Left forelimb (tissue), 1 donor: ENCODE data around the gene TTLL10.
A peak's percentile ranks its signal among the peaks of the same experiment; 100 is the strongest.

ENCODE experiments used
- DNase-seq: peaks from one replicate; pipeline ENCODE4 v3.0.0-alpha.2; 2018; ENCODE audit warnings: low spot score

The TTLL10 gene

DNA sequence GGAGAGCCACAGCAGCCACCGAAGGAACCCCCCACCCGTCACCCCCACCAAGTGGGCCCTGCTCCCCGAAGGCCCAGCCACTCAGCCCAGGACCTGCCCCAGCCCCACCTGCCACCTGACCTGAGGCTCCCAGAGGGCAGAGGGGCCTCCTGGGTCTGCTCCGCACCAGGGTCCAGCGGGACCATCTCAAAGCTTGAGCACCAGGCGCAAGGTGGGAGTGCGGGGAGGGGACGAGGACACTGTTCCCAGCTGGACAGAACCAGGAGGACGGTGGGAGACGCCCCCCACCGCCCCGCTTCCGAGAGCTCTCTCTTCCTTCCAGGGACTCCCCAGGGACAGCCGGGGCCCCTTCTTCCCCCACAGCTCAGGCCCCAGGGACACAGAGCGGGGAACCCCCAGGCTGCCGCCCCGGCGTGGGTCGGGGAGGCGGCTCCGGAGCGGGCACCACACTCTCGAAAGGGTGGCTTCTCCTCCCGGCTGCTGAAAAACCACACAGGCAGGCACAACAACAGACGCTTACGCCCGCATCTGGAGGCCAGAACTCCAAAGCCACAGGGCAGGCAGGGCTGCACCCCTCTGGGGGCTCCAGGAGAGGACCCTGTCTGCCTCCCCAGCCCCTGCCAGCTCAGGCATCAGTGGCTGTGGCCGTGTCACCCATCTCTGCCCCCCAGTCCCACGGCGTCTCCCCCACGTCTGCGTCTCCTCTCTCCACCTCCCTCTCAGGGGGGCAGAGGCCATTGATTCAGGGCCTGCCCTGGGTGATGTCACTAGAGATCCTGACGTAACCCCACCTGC, 1.9 kb upstream of the TTLL10 start:
- DNase-seq, result peak; percentile 58

DNA sequence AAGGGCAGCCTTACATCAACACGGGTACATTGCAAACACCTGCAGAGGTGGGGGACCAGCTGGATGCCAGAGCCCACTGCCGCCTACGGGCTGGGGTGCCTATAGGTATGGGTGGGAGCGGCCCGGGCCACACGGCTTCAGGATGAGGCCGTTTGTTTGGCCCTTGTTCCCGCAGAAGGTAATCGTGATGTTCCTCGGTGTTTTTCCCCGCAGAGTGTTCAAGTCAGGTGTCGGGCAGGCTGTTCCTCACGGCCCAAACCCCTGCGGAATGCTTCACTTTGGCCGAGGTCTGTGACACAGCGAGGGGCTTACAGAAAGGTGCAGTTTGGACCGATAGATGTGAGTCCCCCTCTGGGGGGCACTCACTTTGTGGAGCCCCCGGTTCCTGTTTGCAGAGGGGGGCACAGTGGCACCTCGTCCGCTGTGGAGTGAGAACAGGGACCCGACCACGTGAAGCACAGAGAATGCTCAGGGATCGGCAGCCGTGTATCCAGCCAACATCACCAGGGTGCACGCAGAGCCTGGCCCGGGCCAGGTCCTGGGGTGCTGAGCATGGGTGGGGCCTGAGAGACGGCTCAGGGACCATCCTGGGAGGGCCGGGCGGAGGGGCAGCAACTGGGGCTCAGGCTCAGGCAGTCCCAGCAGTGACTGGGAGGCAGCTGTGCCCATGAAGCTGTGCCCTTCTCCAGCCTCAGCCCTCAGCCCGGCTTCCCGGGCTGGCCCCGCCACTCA, 453 bp upstream of the TTLL10 start:
- peak; percentile 47 for DNase-seq

DNA sequence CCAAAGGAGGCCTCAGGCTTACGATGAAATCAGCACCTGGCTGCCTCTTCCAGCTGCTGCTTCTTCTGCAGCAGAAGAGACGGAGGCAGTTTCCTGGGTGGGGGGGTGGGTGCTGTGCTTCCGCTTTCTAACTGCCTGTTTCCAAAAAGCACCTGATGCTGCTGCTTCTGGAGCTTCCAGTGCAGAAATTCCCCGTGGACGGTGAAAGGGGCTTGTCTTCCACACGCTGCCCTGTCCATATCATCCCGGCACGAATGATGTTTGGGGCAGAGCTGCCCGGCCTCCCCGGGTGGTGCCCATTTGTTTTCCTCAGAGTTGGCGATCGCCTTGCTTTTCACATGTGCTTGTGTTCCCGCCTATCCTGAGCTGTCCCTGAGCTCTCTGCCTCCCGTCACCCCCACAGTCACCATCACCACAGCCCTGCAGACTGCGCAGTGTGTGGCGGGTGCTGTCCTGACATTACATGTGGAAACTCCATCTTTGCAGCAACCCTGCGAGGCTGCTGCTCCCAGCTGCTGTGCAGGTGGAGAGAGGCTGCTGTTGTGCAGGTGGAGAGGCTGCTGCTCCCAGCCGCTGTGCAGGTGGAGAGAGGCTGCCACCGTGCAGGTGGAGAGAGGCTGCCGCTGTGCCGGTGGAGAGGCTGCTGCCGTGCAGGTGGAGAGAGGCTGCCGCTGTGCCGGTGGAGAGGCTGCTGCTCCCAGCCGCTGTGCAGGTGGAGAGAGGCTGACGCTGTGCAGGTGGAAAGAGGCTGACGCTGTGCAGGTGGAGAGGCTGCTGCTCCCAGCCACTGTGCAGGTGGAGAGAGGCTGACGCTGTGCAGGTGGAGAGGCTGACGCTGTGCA, 1.8 kb downstream of the TTLL10 start:
- peak; percentile 52 for DNase-seq

DNA sequence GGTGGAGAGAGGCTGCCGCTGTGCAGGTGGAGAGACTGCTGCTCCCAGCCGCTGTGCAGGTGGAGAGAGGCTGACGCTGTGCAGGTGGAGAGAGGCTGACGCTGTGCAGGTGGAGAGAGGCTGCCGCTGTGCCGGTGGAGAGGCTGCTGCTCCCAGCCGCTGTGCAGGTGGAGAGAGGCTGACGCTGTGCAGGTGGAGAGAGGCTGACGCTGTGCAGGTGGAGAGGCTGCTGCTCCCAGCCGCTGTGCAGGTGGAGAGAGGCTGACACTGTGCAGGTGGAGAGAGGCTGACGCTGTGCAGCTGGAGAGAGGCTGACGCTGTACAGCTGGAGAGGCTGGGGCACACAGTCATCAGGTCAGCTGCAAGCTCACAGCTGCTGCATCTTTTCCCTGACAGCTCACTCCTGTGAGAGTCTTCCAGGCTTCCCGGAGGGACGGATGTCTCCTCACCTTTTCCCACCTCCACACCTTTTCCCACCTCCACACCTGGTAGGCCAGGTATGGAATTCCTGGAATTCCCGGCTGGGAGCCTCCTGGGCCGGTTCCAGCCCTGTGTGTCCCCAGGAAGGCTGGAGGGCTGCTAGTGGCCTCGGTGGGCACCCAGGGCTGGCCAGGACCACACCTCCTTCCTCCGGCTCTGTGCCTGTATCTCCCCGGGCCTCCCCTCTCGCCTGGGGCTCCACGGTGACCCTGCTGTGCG, 2.5 kb downstream of the TTLL10 start:
- peak; percentile 57 for DNase-seq

DNA sequence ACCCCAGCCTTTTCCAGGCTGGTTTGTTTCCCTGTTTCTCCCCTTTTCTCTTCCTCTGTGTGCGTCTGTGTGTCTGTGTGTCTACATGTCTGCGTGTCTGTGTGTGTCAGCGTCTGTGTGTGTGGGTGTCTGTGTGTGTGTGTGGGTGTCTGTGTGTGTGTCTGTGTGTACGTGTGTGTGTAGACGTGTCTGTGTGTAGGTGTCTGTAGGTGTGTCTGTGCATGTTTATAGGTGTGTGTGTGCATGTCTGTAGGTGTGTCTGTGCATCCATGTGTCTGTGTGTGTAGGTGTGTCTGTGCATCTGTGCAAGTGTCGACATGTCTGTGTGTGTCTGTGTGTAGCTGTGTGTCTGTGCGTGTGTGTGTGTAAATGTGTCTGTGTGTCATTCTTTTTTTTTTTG, 3.3 kb downstream of the TTLL10 start:
- DNase-seq, result no peak

DNA sequence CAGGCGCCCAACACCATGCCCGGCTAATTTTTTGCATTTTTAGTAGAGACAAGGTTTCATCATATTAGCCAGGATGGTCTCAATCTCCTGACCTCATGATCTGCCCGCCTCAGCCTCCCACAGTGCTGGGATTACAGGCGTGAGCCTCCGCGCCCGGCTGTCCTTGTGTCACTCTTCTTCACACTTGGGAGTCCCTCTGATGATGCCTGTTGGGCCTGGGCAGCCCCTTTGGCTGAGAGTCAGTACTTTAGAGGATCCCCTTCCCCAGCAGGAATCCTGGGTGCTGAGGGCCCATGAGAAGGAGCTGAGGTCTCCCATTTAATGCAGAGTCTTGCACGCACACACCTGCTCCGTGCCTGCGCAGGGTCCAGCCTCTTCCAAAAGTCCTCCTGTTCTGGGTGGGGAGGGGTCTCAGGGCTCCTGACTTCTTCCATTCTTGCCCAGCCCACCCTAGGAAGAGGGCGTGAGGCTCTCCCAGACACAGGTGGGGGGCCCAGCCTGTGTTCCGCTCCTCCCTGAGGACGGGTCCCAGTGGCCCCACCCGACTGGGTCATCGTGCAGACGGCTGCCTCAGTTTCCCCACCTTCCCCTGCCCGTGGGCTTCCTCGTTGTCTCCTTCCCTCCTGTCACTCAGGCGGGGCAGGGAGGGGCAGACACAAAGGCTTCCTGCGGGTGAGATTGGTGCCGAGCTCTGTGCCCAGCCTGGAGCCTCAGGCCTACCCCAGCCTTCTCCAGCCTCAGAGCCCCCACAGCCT, 3.9 kb downstream of the TTLL10 start:
- DNase-seq, result no peak

DNA sequence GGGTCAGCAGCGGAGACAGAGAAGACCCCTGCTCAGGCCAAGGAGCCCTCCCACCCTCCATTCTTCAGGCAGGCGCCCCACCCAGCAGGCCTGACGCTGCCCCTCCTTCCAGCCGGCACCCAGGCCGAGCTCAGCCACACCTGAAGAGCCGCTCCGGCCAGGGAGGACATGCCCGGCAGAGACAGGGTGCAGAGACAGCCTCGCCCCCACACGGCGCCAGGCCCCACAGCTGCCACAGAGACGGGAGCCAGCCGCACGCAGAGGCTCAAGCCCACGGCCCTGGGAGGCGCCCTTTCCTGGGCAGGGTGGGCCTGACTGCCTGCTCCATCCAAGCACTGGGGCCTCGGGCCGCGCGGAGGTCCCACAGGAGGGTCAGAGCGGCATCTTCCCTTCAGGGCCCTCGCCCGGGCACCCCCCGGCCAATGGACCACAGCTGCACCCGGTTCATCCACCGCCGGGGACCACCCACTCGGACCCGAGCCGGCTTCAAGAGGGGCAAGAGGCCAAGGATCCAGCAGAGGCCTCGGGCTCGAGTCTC, 5.2 kb downstream of the TTLL10 start:
- no peak for DNase-seq

DNA sequence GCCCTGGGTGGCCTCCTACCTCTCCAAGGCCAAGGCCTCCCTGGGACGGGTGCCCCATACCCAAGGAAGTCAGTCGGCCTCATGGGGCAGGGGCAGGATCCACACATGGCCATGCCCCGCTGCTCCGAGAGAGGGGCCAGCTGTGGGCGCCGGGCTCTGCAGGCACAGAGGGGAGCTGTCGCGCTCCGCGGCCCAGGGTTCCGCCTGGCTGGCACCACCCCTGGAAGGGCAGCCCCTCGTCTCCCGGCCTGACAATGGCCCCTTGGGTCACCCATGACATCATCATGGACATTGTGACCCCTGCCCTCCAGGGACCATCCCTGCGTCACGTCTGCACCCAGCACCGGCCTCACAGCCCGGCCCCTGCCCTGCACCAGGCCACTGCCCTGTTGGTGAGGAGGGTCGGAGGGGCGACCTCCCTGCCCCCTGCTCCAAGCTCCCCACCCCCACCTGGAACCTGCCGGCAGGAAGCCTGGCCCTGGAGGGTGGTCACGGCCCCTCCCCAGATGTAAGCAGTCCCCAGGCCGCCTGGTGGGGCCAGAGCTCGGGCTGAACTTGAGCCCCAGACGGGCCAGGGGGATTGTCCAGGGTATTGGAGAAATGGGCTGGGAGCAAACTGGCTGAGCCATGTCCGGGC, 5.8 kb downstream of the TTLL10 start:
- DNase-seq, result no peak

DNA sequence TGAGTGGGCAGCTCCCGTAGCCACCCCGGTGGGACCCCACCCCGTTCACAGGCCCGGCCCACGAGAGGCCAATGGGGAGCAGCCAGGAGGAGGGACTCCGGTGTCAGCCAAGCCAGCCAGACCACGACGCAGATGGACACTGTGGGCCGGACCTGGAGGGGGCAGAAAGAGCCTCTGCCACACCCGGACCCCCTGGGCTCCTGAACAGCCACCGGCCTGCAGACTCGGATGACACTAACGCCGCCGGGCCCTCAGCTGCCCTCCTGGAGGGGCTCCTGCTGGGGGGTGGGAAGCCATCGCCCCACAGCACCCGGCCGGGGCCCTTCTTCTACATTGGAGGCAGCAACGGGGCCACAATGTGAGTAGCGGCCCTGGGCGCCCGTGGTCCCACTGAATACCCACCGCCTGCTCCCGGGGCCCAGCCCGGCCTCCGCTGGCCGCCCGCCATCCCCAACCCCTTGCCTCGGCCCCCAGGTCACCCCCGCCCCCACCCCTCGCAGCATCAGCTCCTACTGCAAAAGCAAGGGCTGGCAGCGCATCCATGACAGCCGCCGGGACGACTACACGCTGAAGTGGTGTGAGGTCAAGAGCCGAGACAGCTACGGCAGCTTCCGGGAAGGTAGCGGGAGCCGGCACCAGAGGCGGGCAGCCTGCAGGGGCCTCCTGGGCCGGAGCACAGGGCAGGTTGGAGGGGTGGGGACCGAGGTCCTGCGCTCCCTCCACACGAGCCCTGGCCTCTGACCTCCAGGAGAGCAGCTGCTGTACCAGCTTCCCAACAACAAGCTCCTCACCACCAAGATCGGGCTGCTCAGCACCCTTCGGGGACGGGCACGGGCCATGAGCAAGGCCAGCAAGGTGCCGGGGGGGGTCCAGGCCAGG, 6.5 kb downstream of the TTLL10 start:
- no peak for DNase-seq

DNA sequence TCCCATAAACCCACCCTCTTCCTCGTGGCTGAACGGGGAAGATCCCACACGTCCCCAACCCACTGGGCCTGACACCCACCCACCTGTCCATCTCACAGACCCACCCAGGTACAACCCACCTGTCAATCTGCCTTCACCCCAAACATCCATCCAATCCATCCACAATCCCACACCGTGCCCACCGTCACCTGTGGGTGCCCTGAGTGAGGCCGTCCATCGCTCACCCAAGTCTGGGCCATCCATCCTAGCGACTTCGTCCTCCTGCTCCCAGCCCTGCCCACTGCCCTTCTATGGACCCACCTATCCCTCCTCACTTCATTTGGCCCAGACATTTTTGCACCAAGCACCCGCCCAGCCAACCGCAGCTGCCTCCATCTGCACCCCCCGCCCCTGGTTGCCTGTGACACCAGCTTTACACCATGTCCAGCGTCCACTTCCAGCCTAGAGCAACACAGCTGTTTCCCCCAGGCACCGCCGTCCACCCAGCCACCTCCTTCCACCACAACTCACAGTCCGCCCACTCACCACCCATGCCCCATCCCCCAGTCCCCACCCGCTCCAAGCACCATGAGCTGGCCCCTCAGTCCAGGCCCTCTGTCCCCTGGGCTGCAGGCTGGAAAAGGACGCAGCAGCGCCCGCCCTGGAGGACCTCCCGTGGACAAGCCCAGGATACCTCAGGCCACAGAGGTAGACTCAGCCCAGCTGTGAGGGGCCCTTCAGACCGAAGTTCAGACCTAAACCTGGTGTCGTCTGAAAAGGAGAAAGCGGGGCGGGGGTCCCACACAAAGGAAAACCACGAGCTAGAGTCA, 7.7 kb downstream of the TTLL10 start:
- no peak for DNase-seq

DNA sequence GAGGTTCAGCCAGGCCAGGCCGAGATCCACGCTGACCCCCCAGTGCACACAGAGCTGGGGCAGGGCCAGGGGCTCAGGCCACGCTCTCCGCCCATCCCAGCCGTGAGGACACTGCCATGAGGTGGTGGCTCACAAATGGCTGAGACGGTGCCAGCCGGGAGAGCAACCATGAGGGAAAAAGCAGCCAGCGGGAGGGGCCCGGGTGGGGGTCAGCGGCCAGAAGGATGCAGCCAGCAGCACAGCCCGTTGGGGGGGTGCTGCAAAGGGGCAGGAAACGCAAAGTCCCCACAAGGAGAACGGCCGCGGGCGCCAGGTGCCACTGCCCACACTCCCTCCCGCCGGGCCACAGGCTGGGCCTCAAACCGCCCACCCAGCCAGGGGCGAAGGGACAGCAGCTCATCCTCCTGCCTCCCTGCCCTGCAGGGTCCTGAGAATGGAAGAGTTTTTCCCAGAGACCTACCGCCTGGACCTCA, 8.3 kb downstream of the TTLL10 start:
- no peak for DNase-seq

DNA sequence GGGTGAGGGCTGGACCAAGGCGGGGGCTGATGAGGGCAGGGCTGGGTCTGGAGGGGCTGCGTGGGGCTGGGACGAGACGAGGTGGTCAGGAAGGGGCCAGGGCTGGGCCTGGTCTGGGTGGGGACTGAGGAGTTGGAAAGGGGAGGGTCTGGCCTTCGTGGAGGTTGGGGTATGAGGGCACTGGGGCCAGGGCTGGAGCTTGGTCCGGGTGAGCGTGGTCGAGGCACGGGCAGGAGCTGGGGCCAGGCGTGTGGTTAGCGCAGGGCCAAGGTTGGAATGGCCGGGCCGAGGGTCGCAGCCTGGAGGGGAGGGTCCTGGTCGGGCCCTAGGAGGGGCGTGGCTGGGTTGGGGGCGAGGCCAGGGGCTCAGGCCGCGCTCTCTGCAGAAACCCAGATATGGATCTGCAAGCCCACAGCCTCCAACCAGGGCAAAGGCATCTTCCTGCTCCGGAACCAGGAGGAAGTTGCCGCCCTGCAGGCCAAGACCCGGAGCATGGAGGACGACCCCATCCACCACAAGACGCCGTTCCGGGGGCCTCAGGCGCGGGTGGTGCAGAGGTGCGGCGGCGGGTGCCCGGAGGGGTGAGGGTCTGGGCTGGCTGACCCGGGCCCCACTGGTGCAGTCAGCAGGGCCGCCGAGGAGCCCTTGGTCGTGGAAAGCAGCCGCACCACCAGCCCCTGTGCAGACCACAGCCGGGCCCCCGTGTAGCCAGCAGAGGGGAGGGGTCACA, 9.0 kb downstream of the TTLL10 start:
- no peak for DNase-seq

DNA sequence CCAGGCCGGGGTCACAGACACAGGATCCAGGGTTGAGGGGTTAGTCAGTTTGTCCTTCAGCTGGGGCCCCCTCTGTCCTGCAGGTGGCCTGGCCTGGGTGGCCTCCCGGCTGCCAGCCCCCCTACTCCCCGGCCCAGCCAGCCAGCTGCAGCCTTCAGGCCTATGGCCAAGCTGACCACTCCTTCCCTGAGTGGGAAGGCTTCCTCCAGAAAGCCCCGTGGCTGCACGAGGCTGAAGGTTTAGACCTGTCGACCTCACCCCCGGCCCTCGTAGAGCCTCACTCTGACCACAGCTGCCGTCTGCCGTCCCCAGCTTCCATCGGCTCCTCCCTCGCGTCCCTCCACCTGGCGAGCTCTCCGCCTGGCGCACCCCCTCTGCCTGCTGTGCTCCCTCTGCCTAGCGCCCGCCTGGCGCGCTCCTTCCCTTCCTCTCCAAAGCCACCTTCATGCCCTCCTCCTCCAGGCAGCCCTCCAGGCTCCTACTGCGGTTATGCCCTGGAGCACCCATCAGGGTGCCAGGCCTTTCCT, 9.6 kb downstream of the TTLL10 start:
- no peak for DNase-seq

DNA sequence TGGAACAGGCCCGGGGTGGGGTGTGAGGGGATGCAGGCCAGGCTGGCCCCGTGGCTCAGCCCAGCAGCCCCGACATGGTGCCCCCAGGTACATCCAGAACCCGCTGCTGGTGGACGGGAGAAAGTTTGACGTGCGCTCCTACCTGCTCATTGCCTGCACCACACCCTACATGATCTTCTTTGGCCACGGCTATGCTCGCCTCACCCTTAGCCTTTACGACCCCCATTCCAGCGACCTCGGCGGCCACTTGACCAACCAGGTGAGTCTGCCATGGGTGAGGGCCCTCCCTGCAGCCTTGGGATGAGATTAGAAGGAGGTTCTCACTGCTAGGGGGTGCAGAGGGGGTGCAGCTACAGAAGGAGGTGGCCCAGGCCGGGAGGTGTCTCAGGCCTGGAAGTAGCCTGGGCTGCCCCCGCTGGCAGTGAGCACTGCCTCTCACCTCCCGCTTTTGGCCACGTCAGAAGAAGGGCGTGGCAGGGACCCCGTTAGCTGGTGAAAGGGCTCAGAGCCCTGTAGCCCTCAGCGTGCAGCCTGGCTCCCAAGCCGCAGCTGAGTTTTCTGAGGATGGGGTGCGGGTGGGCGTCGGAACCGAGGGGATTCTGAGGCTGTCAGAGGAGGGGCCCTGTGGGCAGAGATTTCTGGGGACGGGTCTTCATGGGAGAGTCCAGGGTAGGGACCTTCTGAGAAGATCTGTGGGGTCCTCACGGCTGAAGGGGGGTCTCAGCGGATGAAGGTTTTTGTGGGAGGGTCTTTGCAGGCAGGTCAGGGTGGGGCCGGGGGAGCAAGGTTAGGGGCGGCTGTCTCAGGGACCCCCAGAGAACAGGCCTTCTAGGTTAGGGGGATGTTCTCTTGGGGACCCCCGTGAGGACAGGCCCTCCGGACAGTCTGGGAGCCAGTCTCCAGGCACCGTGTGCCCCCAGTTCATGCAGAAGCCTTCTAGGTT, 10.4 kb downstream of the TTLL10 start:
- no peak for DNase-seq

DNA sequence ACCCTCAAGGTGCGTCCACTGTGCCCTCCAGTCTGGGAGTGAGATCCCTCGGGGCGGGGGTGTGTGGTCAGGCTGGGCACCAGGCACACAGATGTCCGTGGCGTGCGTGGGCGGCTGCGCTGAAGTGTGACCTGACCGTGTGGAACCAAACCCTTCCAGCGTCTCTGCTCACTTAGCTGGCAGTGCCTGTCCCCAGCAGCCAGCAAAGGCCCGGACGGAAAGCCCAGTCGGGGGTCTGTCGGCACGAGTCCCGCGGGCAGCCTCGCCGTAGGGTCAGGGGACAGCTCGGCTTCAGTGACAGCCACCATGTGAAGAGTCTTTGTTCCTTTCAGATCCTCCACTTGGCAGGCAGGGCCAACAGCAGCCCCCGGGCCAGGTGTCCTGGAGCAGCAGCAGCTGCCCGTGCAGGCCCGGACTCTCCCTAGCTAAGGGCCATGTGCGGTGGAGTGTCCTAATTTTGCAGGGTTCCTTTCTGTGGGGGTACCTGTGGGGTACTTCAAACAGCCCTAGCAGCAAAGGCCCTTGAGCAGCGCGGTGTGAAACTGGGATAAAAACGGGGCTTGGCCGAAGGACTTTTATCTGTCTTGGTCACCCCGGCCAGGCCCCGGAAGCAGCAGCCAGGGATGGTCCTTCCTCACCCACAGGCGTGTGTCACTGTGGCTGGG, 11.6 kb downstream of the TTLL10 start:
- DNase-seq, result no peak

DNA sequence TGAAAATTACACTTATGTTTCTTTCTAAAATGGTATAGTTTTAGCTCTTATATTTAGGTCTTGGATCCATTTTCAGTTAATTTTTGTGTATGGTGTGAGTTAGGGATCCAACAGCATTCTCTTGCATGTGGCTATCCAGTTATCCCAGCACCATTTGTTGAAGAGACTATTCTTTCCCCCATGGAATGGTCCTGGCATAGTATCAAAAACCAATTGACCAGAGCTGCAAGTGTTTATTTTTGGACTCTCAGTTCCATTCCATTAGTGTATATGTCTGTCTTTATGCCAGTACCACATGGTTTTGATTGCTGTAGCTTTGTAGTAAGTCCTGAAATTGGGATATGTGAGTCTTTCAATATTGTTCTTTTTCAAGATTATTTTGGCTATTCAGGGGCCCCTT, 14.3 kb downstream of the TTLL10 start:
- no peak for DNase-seq
